ENCODE measurements around the gene ABCB8.
A peak's percentile ranks its signal among the peaks of the same experiment; 100 is the strongest.
"Not testable (repeated sequence)": the region's sequence is repeated elsewhere in the genome, so short reads cannot be mapped to it uniquely, and the experiment has no call there.

The ABCB8 gene

DNA sequence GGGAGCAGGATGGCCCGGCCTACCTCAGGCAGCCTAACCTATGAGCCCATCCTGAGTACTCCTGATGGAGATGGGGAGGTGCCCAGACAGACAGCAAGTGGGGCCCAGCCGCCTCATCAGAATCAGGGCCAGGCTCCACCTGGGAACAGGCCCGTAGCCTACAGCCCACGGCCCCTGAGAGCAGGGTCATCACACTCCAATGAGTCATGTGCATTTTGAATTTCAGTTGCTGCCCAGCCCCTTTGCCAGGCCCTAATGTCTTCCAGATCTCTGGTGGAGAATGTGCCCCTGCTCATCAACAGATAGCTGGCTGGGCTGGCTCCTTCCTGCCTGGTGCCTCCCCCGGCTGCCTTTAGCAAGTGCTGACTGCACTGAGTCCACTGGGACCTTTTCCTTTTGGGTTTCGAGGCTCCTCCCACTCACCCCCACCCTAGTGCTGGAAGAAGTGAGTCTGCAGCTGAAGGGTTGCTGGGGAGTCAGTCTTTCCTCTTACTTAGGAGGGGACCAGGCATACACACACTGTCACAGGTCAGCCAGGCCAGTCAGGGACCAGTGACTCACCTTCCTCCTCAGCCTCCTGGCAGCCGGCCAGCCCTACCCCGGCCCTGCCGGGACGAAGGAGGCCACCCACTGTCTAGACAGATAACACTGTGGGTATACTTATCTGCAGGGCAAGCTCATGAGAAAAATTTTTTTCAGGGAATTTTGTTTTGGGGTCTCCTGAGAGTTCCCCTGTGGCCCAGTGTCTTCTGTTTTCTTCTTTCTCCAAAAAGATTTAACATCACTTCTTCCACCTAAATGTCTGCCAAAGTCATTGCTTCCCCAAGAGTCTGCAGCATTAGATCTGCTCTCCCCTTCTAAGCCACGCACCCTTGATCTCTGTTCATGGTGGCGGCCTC, 10.9 kb downstream of the ABCB8 start:
- peak; percentile 36 for DNase-seq

- DNase-seq, result no peak
Observed at GRCh38 chr7:151039850-151040548, 11.7 kb downstream of the ABCB8 start.

- DNase-seq, result no peak
Observed at GRCh38 chr7:151040616-151041375, 12.5 kb downstream of the ABCB8 start.

- DNase-seq, result not testable (repeated sequence)
Observed at GRCh38 chr7:151043449-151043848, 15.2 kb downstream of the ABCB8 start.

GRCh38 chr7:151043959-151044358, 15.7 kb downstream of the ABCB8 start:
- DNase-seq, result no peak

DNA sequence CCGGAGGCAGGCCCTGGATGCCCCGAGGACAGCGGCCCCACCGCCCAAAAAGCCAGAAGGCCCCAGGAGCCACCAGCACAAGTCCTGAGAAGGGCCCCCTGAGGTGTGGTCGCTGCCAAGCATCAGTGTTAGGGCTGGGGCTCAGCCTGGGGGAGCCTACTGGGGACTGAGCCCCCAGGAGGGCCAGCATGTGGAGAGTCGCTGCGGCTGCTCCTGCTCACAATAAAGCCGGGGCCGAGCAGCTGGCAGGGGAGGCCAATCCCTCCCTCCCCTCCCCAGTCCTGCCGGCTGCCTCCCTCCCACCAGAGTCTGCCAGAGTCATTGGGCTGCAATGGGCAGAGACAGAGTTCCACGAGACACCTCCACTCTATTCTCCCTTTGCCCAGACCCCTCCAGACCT, 17.0 kb downstream of the ABCB8 start:
- no peak for DNase-seq

DNA sequence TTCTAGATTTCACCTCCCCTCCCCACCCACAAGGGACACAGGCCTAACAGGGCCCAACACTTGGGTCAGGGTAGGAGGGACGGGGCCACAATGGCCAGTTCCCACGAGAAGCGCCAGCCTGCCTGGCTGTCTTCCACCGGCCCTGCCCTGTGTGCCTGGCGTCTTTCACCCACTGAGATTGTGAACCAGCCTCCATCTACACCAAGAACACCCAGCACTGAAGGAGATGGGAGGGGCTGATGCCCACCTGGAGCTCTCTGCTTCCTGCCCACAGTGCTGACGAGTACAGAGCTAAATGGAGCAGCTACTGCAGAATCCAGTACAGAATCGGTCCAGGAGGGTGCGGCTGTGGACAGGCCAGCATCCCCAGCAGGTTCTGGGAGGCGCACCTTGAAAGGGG, 17.7 kb downstream of the ABCB8 start:
- DNase-seq, result no peak

DNA sequence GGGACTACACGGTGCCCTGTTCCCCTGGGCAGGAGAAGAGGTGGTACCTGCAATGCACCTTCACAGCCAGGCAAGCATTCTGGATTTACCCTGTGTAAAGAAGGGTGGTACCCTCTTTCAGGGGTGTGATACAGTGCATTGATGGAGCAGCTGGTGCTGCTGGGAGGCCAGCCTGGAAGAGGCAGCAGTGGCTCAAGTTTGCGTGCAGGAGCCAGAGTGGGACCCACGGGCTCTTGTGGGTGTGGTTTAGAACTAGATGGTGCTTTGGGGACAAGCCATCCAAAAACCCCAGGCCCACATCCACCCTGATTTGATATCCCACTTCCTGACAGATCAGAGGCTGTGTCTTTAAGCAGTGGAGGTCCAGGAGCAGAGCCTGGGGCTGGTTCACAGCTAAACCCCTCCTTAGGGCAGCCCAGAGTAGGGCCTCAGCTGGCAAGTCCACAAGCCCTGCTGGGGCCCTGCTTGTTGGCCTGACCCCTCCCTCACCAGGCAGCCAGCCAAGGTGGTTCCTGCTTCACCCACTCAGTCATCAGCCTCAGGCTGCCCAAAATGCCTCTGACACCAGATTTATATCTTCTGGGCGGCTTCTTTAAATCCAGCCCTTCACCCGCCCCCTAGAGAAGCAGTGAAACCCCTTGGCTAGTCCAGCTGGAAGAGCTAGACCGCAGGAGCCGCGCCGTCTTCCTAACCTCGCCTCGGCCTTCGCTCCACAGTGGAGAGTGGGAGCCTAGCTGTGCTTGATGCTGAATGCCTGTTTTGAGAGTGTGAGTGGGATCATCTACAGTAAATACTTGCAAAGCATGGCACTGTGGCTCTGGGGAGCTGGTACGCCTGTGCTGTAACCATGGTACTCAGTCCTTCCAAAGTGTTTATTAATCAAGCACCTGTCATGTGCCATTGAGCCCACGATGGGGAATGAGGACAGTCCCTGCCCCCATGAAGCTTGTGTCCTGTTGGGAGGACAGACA, 18.6 kb downstream of the ABCB8 start:
- DNase-seq, result no peak

GRCh38 chr7:151047976-151048815, 19.9 kb downstream of the ABCB8 start, which contains the start of gene ASIC3:
ASIC3 (plus strand) TSS chr7:151048531; CDS start chr7:151048886, 355 bp downstream.
- DNase-seq, result no peak

DNA sequence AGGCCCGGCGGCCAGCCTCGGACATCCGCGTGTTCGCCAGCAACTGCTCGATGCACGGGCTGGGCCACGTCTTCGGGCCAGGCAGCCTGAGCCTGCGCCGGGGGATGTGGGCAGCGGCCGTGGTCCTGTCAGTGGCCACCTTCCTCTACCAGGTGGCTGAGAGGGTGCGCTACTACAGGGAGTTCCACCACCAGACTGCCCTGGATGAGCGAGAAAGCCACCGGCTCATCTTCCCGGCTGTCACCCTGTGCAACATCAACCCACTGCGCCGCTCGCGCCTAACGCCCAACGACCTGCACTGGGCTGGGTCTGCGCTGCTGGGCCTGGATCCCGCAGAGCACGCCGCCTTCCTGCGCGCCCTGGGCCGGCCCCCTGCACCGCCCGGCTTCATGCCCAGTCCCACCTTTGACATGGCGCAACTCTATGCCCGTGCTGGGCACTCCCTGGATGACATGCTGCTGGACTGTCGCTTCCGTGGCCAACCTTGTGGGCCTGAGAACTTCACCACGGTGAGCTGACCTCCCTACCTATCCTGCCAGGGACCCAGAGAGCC, 20.7 kb downstream of the ABCB8 start:
- no peak for DNase-seq

DNA sequence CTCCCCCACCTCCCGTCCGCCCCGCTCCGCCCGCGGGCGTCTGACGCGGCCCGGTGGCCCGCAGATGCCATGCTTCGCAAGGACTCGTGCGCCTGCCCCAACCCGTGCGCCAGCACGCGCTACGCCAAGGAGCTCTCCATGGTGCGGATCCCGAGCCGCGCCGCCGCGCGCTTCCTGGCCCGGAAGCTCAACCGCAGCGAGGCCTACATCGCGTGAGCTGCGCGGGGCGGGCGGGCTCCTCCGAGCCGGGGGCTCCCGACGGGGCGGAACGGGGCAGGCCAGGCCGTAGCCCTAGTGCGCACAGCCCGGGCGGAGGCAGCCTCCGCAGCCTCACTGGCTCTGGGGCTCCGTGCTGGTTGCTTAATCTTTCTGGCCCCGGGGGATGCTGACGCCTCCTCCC, 22.9 kb downstream of the ABCB8 start:
- DNase-seq, result peak; percentile 55

DNA sequence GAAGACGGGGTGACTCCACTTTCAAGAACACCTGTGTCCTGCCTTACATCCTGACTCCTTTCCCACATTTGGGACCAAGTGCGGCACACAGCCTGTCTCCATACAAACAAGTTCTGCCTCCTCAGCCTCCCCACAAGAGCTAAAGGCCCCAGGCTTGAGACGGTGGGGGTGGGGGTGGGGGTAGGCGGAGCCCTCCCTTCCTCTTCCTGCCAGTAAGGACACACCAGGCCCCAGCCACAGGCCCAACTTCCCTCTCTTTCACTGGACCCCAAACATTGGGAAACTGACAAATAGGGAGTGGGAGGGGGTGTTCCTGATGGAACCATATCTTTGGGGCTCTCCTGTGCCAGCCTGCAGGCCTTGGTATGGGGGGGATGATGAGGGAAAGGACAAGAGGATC, 24.8 kb downstream of the ABCB8 start:
- DNase-seq, result no peak

GRCh38 chr7:151053751-151054150, 25.5 kb downstream of the ABCB8 start:
- no peak for DNase-seq

GRCh38 chr7:151056283-151056665, 28.0 kb downstream of the ABCB8 start:
- no peak for DNase-seq

- no peak for DNase-seq
Observed at GRCh38 chr7:151056666-151057505, 28.6 kb downstream of the ABCB8 start.

DNA sequence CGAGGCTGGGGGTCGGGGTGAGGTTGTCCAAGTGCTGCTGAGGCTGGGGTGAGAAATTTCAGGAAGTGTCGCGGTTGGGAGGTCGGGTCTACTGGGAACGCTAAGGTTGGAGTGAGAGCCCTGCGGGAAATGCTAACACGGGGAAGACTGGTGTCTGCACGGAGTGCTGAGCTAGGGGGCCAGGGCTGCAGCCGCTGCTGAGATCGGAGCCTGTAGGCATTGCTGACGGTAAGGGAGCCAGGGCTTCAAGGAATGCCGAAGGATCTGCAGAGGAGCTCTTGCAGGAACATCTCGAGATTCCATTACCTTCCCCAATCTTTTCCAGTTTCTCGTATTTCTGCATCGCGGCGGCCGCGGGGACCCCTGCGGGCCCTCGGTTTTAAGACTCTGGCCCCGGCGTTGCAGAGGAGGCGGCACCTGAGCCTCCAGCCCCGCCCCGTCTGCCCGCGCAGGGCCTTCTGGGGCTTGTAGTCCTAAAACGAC, 29.3 kb downstream of the ABCB8 start, which contains the start of gene CDK5:
TSS of gene CDK5 (minus strand) at position 392 of the 483 bp plus-strand sequence. CDS start at position 343, 49 bp downstream.
- DNase-seq, result peak; percentile 72

GRCh38 chr7:151057989-151058780, 29.9 kb downstream of the ABCB8 start:
- DNase-seq, result peak; percentile 99

DNA sequence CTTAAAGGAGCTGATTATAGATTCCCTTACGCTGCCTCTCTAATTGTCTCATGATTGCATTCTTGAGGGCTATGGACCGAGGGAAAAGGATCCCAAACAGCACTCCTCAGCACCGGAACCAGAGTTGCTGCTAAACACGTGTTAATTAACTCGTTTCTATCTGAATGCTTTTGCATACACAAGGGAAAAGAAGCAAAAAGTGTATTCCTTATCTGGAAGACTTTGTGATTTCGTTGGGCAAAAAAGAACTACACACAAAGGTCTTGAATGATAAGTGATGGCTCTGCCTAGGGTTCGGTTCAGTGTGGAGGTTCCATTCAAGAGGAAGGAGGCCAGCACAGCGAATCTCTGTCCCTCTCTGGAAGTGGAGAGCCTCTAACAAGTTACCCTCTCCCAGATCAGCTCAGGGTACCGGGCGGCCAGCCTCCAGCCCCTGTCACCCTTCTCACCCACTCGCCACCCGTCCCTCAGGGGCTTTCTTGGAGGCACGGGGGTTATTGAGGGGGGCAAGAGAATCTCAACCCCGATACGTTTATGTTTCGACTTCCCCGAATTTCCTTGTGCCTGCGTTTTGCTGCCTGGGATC, 30.6 kb downstream of the ABCB8 start:
- peak; percentile 33 for DNase-seq

Measured in NCI-H146 (cell line).